ENCODE measurements around the gene LEO1. TPM values are rescaled to one million over a fixed set of nuclear protein-coding genes. Genes with fewer than 3 reads are reported as not detected.
"Not testable (repeated sequence)": the region's sequence is repeated elsewhere in the genome, so short reads cannot be mapped to it uniquely, and the experiment has no call there.

The LEO1 gene
- total and polyA plus RNA-seq, 5 experiments from 2014 or later: 15.0 to 26.5 (median 20.2) TPM

- peaks cover 7 to 21% (median 12%) of the 10 kb centered on the region in 4 donors for H3K4me1 Mint-ChIP-seq
- ATAC-seq: no peak
- POLR2A ChIA-PET: no interaction called here
Observed at GRCh38 chr15:52011711-52012144, 40.1 kb upstream of the LEO1 start.

GRCh38 chr15:52010633-52011595 is 39.3 kb upstream of the LEO1 start:
- Mint-ChIP-seq H3K27ac (peak overlapping the region in 1 of 10 donors; percentile 61), H3K4me3 (no peak overlapping the region), H3K27me3 (no peaks in the 10 kb centered on the region), H3K4me1 (peaks cover 7 to 21% (median 12%) of the 10 kb centered on the region in 4 donors), H3K9me3 (no peaks in the 10 kb centered on the region), H3K36me3 (no peaks in the 10 kb centered on the region)
- ATAC-seq (no peak), DNase-seq (no peak)
- POLR2A ChIA-PET: no interaction called here

More at GRCh38 chr15:52011711-52012144, 40.1 kb upstream of the LEO1 start:
- DNase-seq: no peak
- no peak overlapping the region for H3K4me3 Mint-ChIP-seq
- no peak overlapping the region for H3K27ac Mint-ChIP-seq
- no peaks in the 10 kb centered on the region for H3K36me3 Mint-ChIP-seq
- H3K9me3 Mint-ChIP-seq: no peaks in the 10 kb centered on the region
- H3K27me3 Mint-ChIP-seq: no peaks in the 10 kb centered on the region

- Mint-ChIP-seq H3K4me1 (peaks cover 7 to 18% (median 12%) of the 10 kb centered on the region in 4 donors), H3K27me3 (no peaks in the 10 kb centered on the region), H3K9me3 (no peaks in the 10 kb centered on the region), H3K27ac (peak overlapping the region in 4 of 10 donors; percentile 0 to 61 (median 32)), H3K4me3 (no peak overlapping the region), H3K36me3 (no peaks in the 10 kb centered on the region)
- no peak for ATAC-seq
- DNase-seq: no peak
- POLR2A ChIA-PET: interaction anchor here (0.5 kb wide), 1 partner anchor 16 kb away, joined by 3 read pairs; no protein-coding TSS in a partner anchor
Observed at GRCh38 chr15:52008698-52009434, 37.3 kb upstream of the LEO1 start.

GRCh38 chr15:52008359-52008697 is 36.8 kb upstream of the LEO1 start:
- Mint-ChIP-seq H3K36me3 (no peaks in the 10 kb centered on the region), H3K9me3 (no peaks in the 10 kb centered on the region), H3K27ac (peak overlapping the region in 3 of 10 donors; percentile 0 to 14 (median 13)), H3K4me3 (no peak overlapping the region), H3K27me3 (no peaks in the 10 kb centered on the region), H3K4me1 (peaks cover 5 to 16% (median 12%) of the 10 kb centered on the region in 4 donors)
- DNase-seq (no peak), ATAC-seq (no peak)
- POLR2A ChIA-PET: no interaction called here

- H3K4me1 Mint-ChIP-seq: peaks cover 5 to 13% (median 12%) of the 10 kb centered on the region in 4 donors
- no peaks in the 10 kb centered on the region for H3K9me3 Mint-ChIP-seq
- H3K27ac Mint-ChIP-seq: no peak overlapping the region
- DNase-seq (no peak), ATAC-seq (no peak)
- POLR2A ChIA-PET: interaction anchor here (1.2 kb wide), 1 partner anchor 12 kb away, joined by 3 read pairs; the partner anchor contains the start of gene MAPK6
- no peaks in the 10 kb centered on the region for H3K36me3 Mint-ChIP-seq
- no peak overlapping the region for H3K4me3 Mint-ChIP-seq
- H3K27me3 Mint-ChIP-seq: no peaks in the 10 kb centered on the region
Observed at GRCh38 chr15:52006702-52007340, 35.2 kb upstream of the LEO1 start.

GRCh38 chr15:52005748-52006701 is 34.4 kb upstream of the LEO1 start:
- Mint-ChIP-seq H3K4me1 (peaks cover 5 to 13% (median 12%) of the 10 kb centered on the region in 4 donors), H3K27ac (no peak overlapping the region), H3K27me3 (no peaks in the 10 kb centered on the region), H3K9me3 (no peaks in the 10 kb centered on the region), H3K36me3 (no peaks in the 10 kb centered on the region), H3K4me3 (no peak overlapping the region)
- DNase-seq (no peak), ATAC-seq (no peak)
- POLR2A ChIA-PET: interaction anchor here (1.2 kb wide), 1 partner anchor 13 kb away, joined by 3 read pairs; the partner anchor contains the start of gene MAPK6

- Mint-ChIP-seq H3K27ac (peak overlapping the region in 1 of 10 donors; percentile 61), H3K4me1 (peaks cover 5 to 13% (median 12%) of the 10 kb centered on the region in 4 donors), H3K4me3 (no peak overlapping the region), H3K27me3 (no peaks in the 10 kb centered on the region), H3K9me3 (no peaks in the 10 kb centered on the region), H3K36me3 (no peaks in the 10 kb centered on the region)
- POLR2A ChIA-PET: no interaction called here
- ATAC-seq (no peak), DNase-seq (no peak)
Observed at GRCh38 chr15:52004806-52005205, 33.2 kb upstream of the LEO1 start.

GRCh38 chr15:52003710-52004109 is 32.1 kb upstream of the LEO1 start:
- Mint-ChIP-seq H3K9me3 (no peaks in the 10 kb centered on the region), H3K27me3 (no peaks in the 10 kb centered on the region), H3K27ac (peak overlapping the region in 1 of 10 donors; percentile 21), H3K4me1 (peaks cover 5 to 8% (median 6%) of the 10 kb centered on the region in 4 donors), H3K4me3 (no peak overlapping the region), H3K36me3 (no peaks in the 10 kb centered on the region)
- POLR2A ChIA-PET: no interaction called here
- DNase-seq (no peak), ATAC-seq (no peak)

- H3K27me3 Mint-ChIP-seq, POLR2A ChIA-PET, ATAC-seq, H3K4me1 Mint-ChIP-seq, H3K4me3 Mint-ChIP-seq, DNase-seq, H3K36me3 Mint-ChIP-seq, H3K9me3 Mint-ChIP-seq: not testable (repeated sequence)
- peak overlapping the region in 1 of 10 donors; percentile 43 for H3K27ac Mint-ChIP-seq
Observed at GRCh38 chr15:52003089-52003488, 31.5 kb upstream of the LEO1 start.

GRCh38 chr15:52002351-52002750 is 30.8 kb upstream of the LEO1 start:
- Mint-ChIP-seq H3K27me3 (no peaks in the 10 kb centered on the region), H3K4me3 (no peak overlapping the region), H3K4me1 (no peaks in the 10 kb centered on the region), H3K9me3 (no peaks in the 10 kb centered on the region), H3K27ac (no peak overlapping the region), H3K36me3 (no peaks in the 10 kb centered on the region)
- POLR2A ChIA-PET: no interaction called here
- no peak for DNase-seq
- ATAC-seq: no peak

- no peak for DNase-seq
- POLR2A ChIA-PET: no interaction called here
- no peak overlapping the region for H3K4me3 Mint-ChIP-seq
- H3K9me3 Mint-ChIP-seq: no peaks in the 10 kb centered on the region
- ATAC-seq: no peak
- H3K27me3 Mint-ChIP-seq: no peaks in the 10 kb centered on the region
- H3K27ac Mint-ChIP-seq: peak overlapping the region in 1 of 10 donors; percentile 10
- H3K36me3 Mint-ChIP-seq: no peaks in the 10 kb centered on the region
- no peaks in the 10 kb centered on the region for H3K4me1 Mint-ChIP-seq
Observed at GRCh38 chr15:51992953-51993352, 21.4 kb upstream of the LEO1 start.

GRCh38 chr15:51991141-51991540 is 19.6 kb upstream of the LEO1 start:
- ATAC-seq (no peak), DNase-seq (no peak)
- H3K27me3 Mint-ChIP-seq: no peaks in the 10 kb centered on the region
- H3K27ac Mint-ChIP-seq: no peak overlapping the region
- H3K36me3 Mint-ChIP-seq: no peaks in the 10 kb centered on the region
- H3K4me3 Mint-ChIP-seq: no peak overlapping the region
- no peaks in the 10 kb centered on the region for H3K9me3 Mint-ChIP-seq
- POLR2A ChIA-PET: no interaction called here
- no peaks in the 10 kb centered on the region for H3K4me1 Mint-ChIP-seq
